ENCODE data around the gene TRAPPC12.

The TRAPPC12 gene

GRCh38 chr2:3517948-3518495 is 138.5 kb downstream of the TRAPPC12 start:
- no peak for DNase-seq

- peak; percentile 94 for DNase-seq
Observed at GRCh38 chr2:3518496-3519254, 139.2 kb downstream of the TRAPPC12 start.

- peak; percentile 22 for DNase-seq
Observed at GRCh38 chr2:3519255-3520205, 140.0 kb downstream of the TRAPPC12 start, which contains the start of gene ADI1. Gene ADI1 (minus strand): TSS chr2:3519531. CDS start chr2:3519487, 44 bp downstream.

- no peak for DNase-seq
Observed at GRCh38 chr2:3520591-3520990, 141.1 kb downstream of the TRAPPC12 start.

GRCh38 chr2:3522961-3523421 is 143.5 kb downstream of the TRAPPC12 start:
- DNase-seq = no peak

GRCh38 chr2:3523551-3524041 is 144.1 kb downstream of the TRAPPC12 start:
- no peak for DNase-seq

- DNase-seq = no peak
Observed at GRCh38 chr2:3526871-3527270, 147.4 kb downstream of the TRAPPC12 start.

- DNase-seq = no peak
Observed at GRCh38 chr2:3527886-3528785, 148.6 kb downstream of the TRAPPC12 start.

All from NCI-H524 treated with DMSO at 0.1 percent for 48 hours (cell line).